Calu3 (cell line): ENCODE results near the gene ABHD10. TPM values are rescaled to one million over a fixed set of nuclear protein-coding genes. Genes with fewer than 3 reads are reported as not detected.
A peak's percentile ranks its signal among the peaks of the same experiment; 100 is the strongest.

Source experiments
- BruUV-seq: library from RNA; stranded (reverse); fragments of 400-500 nt; replicated peaks from 2 replicates; lab custom pipeline; 2021; lab: Mats Ljungman, UMichigan
- CTCF ChIA-PET: fragments of 300-600 bp; sonication (Branson Sonifier 250); formaldehyde crosslinking; loops from one replicate; lab custom pipeline; 2022; ENCODE audit warnings: antibody characterized with exemption; lab: Charles Lee
- DNase-seq: peaks from one replicate; pipeline ENCODE4 v3.0.0; 2022
- H3K27ac Mint-ChIP-seq: one replicate; pipeline ENCODE4 v1.8.0; 2022; ENCODE audit warnings: mixed read lengths; ENCODE audit not compliant: unreplicated experiment
- H3K27me3 Mint-ChIP-seq: one replicate; pipeline ENCODE4 v1.8.0; 2022; ENCODE audit warnings: mixed read lengths; ENCODE audit not compliant: unreplicated experiment
- H3K36me3 Mint-ChIP-seq: one replicate; pipeline ENCODE4 v1.8.0; 2022; ENCODE audit warnings: mild to moderate bottlenecking, moderate library complexity, mixed read lengths; ENCODE audit not compliant: insufficient read depth, unreplicated experiment
- H3K4me1 Mint-ChIP-seq: one replicate; pipeline ENCODE4 v1.8.0; 2022; ENCODE audit warnings: mild to moderate bottlenecking, low read depth, mixed read lengths; ENCODE audit not compliant: unreplicated experiment
- H3K4me3 Mint-ChIP-seq: one replicate; pipeline ENCODE4 v1.8.0; 2022; ENCODE audit warnings: mild to moderate bottlenecking, low read depth, moderate library complexity, mixed read lengths; ENCODE audit not compliant: unreplicated experiment
- H3K9me3 Mint-ChIP-seq: one replicate; pipeline ENCODE4 v1.8.0; 2022; ENCODE audit warnings: low read depth, mixed read lengths; ENCODE audit not compliant: unreplicated experiment
- CTCF ChIP-seq: fragments of 200-600 bp; IDR thresholded peaks from one replicate; pipeline ENCODE4 v1.8.0; 2022; ENCODE audit warnings: antibody characterized with exemption; ENCODE audit not compliant: unreplicated experiment
- intact Hi-C: fragments of 100-400 bp; cut with micrococcal nuclease; formaldehyde crosslinking; loops from one replicate; pipeline ENCODE4 v1.10.0; 2022; ENCODE audit not compliant: unreplicated experiment
- total RNA-seq: library from RNA; stranded (reverse); gene quantifications from 2 replicates; pipeline ENCODE4 v1.2.3, GENCODE V29; 2022

ABHD10 gene
- total RNA-seq, 1 experiment from 2014 or later, result 26.4 TPM

- intact Hi-C loops, result no loop called here
- no TSS peak for BruUV-seq
- Mint-ChIP-seq H3K27me3 (no peaks in the 10 kb centered on the region), H3K4me3 (no peak overlapping the region), H3K9me3 (no peaks in the 10 kb centered on the region), H3K36me3 (peaks cover 15% of the 10 kb centered on the region), H3K27ac (no peak overlapping the region), H3K4me1 (no peaks in the 10 kb centered on the region)
- no peak for TF ChIP-seq CTCF
- CTCF ChIA-PET, result interaction anchor here (0.6 kb wide), 1 partner anchor 60 kb away, joined by 5 read pairs; no protein-coding TSS in a partner anchor
- DNase-seq, result no peak
These were observed 2.6 kb downstream of the ABHD10 start for GRCh38 chr3:111981457-111981763.

- CTCF ChIA-PET, result no interaction called here
- peaks cover 11% of the 10 kb centered on the region for H3K36me3 Mint-ChIP-seq
These were observed 5.9 kb downstream of the ABHD10 start for GRCh38 chr3:111984636-111985298.

GRCh38 chr3:111986800-111987199 is 8.0 kb downstream of the ABHD10 start:
- no peak for TF ChIP-seq CTCF
- H3K27ac Mint-ChIP-seq, result no peak overlapping the region
- H3K4me3 Mint-ChIP-seq, result no peak overlapping the region
- no peaks in the 10 kb centered on the region for H3K9me3 Mint-ChIP-seq
- CTCF ChIA-PET, result interaction anchor here (1.7 kb wide), 1 partner anchor 27 kb away, joined by 4 read pairs; no protein-coding TSS in a partner anchor
- no peaks in the 10 kb centered on the region for H3K4me1 Mint-ChIP-seq
- intact Hi-C loops, result no loop called here
- no peak for DNase-seq
- H3K36me3 Mint-ChIP-seq, result peaks cover 11% of the 10 kb centered on the region
- H3K27me3 Mint-ChIP-seq, result no peaks in the 10 kb centered on the region
- BruUV-seq, result no TSS peak

More at GRCh38 chr3:111984636-111985298, 5.9 kb downstream of the ABHD10 start:
- intact Hi-C loops, result no loop called here
- no peak for DNase-seq
- no TSS peak for BruUV-seq
- no peaks in the 10 kb centered on the region for H3K4me1 Mint-ChIP-seq
- H3K27ac Mint-ChIP-seq, result no peak overlapping the region
- no peaks in the 10 kb centered on the region for H3K27me3 Mint-ChIP-seq
- TF ChIP-seq CTCF, result no peak
- no peaks in the 10 kb centered on the region for H3K9me3 Mint-ChIP-seq
- no peak overlapping the region for H3K4me3 Mint-ChIP-seq

GRCh38 chr3:111989061-111989678 is 10.3 kb downstream of the ABHD10 start:
- no peaks in the 10 kb centered on the region for H3K4me1 Mint-ChIP-seq
- peak; percentile 16 for DNase-seq
- no peaks in the 10 kb centered on the region for H3K9me3 Mint-ChIP-seq
- no peak overlapping the region for H3K4me3 Mint-ChIP-seq
- peaks cover 11% of the 10 kb centered on the region for H3K36me3 Mint-ChIP-seq
- TF ChIP-seq CTCF, result peak; percentile 27
- BruUV-seq, result no TSS peak
- intact Hi-C loops, result loop anchor here (1.0 kb wide), 1 partner anchor 54 kb away; no protein-coding TSS in a partner anchor
- no peaks in the 10 kb centered on the region for H3K27me3 Mint-ChIP-seq
- CTCF ChIA-PET, result interaction anchor here (0.6 to 1.7 kb wide), 9 partner anchors 10 to 321 kb away, joined by 3 to 33 read pairs (median 6); partner anchors contain the start of gene ABHD10
- H3K27ac Mint-ChIP-seq, result no peak overlapping the region
